NCI-H510A treated with DMSO at 0.1 percent for 48 hours (cell line): Measurements from ENCODE around the gene NECTIN2.
"Not testable (repeated sequence)": the region's sequence is repeated elsewhere in the genome, so short reads cannot be mapped to it uniquely, and the experiment has no call there.

Experiments
- DNase-seq: peaks from one replicate; lab custom pipeline; 2025; lab: John Stamatoyannopoulos, UW

NECTIN2 gene

DNA sequence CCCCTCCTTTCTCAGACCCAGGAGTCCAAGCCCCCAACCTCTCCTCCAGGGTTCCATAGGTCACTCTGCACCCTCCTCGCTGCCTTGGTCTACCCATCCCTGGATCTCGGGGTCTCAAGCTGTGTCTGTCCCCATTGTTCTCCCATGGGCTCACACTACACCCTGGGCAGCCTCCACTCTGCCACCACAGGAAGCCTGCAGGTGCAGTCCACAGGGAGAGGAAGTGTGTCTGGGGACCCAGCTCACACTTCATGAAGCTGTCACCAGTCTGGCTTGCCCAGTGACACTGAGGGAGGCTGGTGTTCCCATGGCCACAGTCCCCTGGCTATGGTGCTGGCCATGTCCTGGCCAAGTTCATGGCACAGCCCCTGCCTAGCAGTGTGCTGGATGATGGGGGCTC is 5.3 kb downstream of the NECTIN2 start:
- no peak for DNase-seq

DNA sequence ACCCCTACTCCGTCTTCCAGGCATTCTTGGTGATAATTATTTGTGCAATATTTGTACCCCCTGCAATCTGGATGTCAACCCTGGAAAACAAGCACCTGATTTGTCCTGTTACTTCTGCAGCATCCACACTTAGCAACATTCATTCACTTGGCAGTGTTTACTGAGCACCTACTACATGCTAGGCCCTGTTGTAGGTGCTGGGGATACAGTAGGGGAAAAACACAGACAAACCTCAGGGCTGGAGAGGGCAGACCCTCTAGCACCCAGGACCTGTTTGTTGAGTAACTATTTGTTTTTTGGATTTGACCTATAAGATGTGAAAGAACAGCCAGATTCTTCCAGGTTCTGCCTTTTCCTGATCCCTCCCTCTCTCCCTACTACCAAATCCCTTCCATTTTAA is 9.5 kb downstream of the NECTIN2 start:
- DNase-seq: no peak

DNA sequence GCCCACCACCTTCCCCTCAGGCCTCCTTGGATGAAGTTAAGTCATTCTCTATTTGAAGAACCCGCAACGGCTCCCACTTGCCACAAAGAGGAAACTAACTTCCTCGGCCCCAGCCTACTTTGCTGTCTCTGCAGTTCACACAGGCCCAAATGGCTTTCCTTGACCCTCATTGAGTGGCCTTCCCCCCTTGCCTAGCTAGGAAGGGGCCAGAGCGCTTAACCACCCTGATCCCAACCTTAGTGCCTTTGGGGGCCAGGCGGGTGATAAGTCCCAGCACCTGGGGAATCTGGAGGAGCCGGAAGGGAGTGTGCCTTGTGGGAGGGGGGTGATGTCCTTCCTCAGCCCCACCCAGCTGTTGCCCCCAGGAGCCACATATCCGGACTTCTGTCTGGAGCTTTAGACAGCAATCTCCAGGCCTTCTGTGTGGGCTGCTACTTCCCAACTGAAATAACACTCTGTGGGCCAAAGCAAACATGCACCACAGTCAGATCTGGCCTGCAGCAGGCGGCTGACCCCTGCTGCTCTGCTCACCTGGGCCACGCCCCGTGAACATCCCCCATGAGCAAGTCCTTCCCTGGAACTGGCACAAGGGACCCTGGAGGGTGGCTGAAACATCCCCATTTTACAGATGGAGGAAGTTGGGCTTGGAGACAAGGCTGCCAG is 10.5 kb downstream of the NECTIN2 start:
- DNase-seq: no peak

DNA sequence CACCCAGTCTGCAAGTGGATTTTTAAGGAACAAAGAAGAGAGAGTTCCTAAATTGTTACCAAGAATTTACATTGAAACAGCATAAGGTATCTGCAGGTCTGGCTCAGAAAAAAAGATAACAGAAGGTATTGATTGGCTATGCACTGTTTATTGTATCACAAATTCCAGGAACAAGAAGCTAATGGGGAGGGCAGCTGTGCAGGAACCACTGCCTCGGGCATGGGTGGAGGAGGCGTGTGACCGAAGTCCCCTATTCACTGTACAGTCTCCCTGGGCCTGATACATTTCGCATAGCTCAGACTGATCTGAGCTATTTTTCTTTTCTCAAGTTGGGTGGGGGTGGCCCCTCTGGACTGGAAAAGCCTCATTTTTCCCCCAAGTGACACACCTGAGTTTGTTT is 11.7 kb downstream of the NECTIN2 start:
- no peak for DNase-seq

DNA sequence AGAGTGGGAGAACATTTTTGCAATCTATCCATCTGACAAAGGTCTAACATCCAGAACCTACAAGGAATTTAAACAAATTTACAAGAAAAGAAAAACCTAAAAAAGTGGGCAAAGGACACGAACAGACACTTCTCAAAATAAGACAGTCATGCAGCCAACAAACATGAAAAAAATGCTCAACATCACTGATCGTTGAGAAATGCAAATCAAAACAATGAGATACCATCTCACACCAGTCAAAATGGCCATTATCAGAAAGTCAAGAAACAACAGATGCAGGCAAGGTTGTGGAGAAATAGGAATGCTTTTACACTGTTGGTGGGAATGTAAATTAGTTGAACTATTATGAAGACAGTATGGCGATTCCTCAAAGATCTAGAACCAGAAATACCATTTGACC is 15.5 kb downstream of the NECTIN2 start:
- DNase-seq: not testable (repeated sequence)

DNA sequence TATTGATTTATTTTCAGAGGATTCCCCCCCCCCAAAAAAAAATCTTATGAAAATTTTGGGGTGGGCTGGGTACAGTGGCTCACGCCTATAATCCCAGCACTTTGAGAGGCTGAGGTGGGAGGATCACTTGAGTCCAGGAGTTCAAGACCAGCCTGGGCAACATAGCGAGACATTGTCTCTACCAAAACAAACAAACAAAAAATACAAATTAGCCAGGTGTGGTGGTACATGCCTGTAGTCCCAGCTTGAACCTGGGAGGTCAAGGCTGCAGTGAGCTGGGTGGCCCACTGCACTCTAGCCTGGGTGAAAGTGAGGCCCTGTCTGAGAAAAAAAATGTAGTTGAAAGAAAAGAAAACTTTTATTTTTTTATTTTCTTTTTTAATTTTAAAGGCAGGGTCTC is 17.9 kb downstream of the NECTIN2 start:
- no peak for DNase-seq

DNA sequence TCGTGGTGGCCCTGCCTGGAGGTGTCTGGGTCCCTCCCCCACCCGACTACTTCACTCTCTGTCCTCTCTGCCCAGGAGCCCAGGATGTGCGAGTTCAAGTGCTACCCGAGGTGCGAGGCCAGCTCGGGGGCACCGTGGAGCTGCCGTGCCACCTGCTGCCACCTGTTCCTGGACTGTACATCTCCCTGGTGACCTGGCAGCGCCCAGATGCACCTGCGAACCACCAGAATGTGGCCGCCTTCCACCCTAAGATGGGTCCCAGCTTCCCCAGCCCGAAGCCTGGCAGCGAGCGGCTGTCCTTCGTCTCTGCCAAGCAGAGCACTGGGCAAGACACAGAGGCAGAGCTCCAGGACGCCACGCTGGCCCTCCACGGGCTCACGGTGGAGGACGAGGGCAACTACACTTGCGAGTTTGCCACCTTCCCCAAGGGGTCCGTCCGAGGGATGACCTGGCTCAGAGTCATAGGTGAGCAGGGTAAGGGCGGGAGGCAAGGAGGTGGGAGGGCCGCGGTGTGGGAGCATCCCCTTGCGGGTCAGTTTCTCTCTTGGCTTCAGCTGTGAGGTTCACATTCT is 19.2 kb downstream of the NECTIN2 start:
- DNase-seq: no peak

DNA sequence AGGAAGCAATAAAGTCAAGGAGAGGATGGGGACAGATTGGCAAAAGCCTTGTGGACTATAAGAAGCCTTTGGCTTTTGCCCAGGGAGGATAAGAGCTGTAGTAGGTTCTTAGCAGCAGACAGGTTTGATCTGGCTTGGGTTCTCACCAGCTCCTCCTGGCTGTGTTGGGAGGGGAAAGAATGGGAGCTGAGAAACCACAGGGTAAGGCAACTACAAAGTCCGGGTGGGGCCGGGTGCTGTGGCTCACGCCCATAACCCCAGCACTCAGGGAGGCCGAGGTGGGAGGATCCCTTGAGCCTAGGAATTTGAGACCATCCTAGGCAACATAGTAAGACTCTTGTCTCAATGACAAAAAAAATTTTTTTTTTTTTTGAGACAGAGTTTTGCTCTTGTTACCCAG is 20.6 kb downstream of the NECTIN2 start:
- no peak for DNase-seq

DNA sequence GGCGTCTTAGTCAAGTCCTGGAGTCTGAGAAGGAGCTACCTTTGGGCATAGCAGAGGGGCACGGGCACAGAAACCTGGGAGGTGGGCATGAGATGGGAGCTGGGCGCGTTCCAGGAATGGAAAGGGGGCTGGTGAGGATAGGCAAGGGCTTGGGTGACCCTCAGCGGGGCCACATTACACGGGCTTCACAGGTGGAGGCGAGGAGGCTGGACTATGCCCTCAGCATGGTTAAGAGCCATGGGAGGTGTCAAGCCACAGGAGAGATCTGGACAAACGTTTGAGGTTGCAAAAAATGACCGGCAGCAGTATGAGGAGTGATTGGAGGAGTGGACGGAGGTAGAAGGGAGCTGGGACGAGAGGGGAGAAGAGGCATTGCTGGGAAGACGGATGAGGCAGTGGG is 21.5 kb downstream of the NECTIN2 start:
- DNase-seq: no peak

DNA sequence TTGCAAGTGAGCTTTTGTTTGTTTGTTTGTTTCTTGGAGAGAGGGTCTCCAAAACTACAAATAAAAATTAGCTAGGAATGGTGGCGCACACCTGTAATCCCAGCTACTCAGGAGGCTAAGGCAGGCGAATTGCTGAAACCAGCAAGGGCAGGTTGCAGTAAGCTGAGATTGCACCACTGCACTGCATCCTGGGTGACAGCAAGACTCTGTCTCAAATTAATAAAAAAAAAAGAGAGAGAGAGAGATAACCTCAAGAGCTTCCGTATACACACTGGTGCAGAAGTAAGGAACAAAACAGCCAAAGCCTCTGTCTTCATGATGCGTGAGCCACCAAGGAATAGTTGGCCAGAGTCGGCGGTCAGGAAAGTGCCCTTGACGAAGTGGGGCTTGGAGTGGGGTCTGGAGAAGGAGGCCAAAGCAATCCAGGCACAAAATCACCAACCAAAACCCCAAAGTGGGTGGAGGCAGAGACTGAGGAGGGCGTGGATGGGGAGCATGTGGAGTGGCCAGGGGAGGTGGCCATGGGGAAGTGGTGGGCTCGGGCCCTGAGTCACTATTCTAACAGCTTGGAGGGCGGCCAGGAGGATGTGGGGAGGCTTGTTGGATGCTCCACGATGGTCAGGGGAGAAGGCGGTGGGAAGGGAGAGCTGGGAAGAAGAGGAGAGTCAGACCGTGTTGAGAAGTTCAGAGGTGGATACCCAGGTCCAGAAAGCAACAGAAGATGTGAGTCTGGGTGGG is 23.8 kb downstream of the NECTIN2 start:
- no peak for DNase-seq

DNA sequence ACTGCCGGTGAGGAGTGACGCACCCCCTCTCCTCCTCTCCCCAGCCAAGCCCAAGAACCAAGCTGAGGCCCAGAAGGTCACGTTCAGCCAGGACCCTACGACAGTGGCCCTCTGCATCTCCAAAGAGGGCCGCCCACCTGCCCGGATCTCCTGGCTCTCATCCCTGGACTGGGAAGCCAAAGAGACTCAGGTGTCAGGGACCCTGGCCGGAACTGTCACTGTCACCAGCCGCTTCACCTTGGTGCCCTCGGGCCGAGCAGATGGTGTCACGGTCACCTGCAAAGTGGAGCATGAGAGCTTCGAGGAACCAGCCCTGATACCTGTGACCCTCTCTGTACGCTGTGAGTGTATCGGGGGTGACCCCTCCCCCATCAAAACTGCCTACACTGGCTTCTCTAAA is 25.7 kb downstream of the NECTIN2 start:
- no peak for DNase-seq

DNA sequence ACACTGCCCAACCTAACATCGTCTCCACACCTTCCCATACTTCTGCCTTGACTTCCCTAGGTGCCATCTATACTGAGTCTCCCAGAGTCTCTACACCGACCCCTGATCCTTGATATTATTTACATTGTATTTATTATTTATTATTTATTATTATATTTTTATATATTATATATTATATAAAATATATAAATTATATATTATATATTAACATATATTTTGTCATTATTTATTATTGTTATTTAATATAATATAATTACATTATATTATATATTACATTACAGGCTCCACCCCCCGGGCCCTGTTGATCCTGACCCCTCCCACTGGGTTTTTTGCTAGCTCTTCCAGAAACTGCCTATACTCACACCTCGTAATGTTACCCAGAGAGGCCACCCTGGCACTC is 26.6 kb downstream of the NECTIN2 start:
- no peak for DNase-seq

DNA sequence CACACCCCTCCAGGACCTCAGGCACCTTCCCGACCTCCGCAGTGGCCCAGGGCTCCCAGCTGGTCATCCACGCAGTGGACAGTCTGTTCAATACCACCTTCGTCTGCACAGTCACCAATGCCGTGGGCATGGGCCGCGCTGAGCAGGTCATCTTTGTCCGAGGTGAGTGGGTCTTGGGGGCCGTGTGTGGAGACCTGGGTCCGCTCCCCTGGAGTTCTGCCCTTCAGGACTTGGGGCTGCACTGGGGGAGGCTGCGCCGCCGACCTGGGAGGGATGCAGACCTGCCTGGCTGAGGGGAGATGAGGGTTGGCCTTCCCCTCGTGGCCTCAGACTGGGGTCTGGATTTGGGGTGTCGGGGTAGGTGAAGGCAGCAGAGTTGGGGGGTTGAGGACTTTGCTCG is 28.2 kb downstream of the NECTIN2 start:
- DNase-seq: no peak

DNA sequence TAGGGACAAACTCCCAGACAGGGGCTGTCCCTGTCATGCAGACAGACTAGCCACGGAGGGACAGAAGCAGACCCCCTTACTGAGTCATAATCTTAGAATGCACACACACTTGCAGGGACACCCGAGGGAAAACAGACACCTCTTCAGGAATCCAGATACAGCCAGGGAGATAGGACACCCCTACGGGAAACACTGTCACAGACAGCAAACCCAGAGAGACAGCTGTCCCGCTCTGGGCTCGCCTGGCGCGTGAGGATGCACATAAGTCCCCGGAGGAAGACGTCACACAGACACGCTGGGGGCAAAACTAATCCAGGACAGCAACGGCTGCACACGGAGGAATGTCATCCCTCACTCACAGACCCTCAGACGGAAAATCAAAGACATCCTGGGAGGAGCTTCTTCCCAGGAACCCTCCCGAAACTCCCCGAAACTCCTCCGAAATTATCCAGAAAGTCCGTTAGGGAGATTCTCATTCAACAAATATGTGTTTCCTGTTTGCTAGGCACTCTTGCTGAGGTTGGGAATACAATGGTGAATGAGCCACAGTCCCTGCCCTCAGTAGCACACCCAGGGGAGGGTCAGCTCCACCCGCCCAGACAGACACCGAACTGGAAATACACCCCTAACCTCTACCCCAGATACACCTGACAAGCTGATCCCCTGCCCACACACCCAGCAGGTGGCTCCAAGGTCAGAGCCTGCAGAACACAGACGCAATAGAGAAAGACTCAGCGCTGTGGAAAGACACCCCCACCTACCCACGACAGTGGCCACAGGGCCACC is 29.8 kb downstream of the NECTIN2 start:
- DNase-seq: no peak

DNA sequence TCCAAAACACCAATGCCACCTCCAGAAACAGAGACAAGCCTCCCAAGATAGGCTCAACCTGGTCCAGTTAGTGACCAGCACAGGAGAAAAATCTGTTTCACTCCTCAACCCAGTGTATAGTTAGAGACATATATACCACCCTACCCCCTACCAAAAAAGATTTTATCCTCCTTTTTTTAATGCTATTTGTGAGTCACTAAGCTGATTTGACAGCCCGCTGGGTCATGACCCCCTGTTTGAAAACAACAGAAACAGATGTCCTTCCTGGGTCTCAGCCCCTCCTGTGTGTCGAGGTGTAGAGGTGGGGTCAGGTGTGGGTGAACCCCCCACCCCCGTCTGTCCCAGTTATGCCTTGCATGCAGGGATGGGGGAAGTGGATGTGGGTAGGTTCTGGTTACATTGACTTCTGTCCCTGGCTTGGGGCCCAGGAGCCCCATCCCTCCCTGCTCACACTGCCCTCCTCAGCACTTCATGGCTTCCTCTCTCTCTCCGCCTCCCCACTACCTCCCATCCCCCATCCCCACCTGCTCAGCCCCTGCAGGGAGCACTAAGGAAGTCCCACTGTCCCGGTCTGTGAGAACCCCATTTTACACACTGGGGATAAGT is 30.9 kb downstream of the NECTIN2 start:
- DNase-seq: no peak

DNA sequence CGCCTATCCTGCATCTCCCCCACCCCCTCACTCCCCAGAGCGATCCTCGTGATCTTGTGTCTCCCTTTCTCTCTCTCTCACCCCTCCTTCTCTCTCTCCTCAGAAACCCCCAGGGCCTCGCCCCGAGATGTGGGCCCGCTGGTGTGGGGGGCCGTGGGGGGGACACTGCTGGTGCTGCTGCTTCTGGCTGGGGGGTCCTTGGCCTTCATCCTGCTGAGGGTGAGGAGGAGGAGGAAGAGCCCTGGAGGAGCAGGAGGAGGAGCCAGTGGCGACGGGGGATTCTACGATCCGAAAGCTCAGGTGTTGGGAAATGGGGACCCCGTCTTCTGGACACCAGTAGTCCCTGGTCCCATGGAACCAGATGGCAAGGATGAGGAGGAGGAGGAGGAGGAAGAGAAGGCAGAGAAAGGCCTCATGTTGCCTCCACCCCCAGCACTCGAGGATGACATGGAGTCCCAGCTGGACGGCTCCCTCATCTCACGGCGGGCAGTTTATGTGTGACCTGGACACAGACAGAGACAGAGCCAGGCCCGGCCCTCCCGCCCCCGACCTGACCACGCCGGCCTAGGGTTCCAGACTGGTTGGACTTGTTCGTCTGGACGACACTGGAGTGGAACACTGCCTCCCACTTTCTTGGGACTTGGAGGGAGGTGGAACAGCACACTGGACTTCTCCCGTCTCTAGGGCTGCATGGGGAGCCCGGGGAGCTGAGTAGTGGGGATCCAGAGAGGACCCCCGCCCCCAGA is 32.2 kb downstream of the NECTIN2 start:
- DNase-seq: no peak

DNA sequence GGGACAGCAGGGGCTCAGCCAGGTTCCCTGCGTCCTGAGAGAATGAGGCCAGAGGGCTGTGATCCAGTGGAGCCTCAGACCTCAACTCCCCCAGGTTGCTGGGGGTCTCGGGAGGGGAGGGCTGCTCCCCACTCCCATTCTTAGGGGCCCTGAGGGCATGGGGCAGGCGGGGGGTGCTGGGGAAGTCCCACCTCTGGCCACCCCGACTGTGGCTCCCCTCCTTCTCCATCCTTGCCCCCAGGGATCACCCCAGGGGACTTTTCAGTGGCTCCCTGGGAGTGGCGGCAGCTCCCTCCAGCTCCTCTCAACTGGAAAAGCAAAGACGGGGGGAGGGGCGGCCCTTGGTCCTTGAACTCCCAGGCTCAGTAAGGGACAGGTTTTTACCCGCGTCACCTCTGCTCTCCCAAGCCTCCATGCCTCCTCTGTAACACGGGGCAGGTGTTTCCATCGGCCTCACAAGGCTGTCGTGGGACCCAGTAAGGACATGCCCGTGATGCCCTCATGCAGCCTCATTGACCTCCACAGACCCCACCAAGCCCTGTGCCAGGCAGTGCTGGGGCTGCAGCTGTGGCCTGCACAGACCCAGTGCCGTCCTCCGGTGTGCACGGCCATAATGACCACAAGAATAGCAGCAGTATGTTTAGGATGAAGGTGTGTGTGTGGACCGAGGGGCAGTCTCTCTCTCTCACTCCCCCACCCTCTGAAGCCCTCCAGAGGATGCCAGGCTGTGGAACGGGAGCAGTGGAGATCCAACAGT is 33.4 kb downstream of the NECTIN2 start:
- no peak for DNase-seq

DNA sequence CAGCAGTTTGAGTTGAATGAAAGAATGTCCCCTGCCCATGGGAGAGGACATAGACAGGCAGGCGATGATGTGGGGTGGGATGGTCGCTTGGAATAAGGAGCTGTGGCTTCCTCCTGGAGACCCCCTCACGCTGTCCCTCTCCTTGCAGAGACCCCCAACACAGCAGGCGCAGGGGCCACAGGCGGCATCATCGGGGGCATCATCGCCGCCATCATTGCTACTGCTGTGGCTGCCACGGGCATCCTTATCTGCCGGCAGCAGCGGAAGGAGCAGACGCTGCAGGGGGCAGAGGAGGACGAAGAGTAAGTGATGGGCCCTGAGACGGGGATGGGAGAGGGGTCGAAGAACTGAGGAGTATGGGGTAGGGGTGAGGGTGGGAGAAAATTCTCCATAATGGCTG is 36.0 kb downstream of the NECTIN2 start:
- DNase-seq: no peak

DNA sequence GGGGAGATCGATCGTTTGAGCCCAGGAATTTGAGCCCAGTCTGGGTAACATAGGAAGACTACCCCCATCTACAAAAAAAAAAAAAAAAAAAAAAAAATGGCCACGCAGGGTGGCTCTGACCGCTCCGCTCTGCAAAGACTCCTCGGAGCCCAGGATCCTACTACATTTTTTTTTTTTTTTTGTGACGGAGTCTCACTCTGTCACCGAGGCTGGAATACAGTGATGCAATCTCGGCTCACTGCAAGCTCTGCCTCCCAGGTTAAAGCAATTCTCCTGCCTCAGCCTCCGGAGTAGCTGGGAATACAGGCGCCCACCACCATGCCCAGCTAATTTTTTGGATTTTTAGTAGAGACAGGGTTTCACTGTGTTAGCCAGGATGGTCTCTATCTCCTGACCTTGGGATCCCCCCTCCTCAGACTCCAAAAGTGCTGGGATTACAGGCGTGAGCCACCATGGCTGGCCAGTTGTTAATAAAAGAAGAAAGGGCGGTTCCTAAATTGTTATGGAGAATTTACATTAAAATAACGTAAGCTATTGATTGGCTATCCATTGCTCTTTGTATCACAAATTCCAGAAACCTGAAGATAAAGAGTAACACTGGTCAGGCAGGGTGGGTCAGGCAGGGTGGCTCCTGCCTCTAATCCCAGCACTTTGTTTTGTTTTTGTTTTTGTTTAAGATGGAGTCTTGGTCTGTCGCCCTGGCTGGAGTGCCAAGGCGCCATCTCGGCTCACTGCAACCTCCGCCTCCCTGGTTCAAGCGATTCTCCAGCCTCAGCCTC is 36.7 kb downstream of the NECTIN2 start:
- not testable (repeated sequence) for DNase-seq

DNA sequence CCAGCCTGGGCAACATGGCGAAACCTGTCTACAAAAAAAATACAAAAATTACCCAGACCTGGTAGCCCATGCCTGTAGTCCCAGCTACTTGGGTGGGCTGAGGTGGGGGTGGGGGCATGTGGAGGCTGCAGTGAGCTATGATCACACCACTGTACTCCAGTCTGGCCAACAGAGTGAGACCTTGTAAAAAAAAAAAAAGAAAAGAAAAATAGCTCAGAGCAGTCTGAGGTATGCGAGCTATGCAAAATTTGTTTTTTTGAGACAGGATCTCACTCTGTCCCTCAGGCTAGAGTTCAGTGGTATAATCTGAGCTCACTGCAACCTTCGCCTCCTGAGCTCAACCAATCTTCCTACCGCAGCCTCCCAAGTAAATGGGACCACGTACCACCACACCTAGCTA is 37.8 kb downstream of the NECTIN2 start:
- no peak for DNase-seq
